Cerebellar nuclear complex (tissue), 1 donor: ENCODE results near the gene MYOG.

Experiments used
- DNase-seq, 2 experiments: peaks; one replicate each; lab custom pipeline; 2025; lab: John Stamatoyannopoulos, UW

MYOG gene

GRCh38 chr1:203085528-203086406, at the start of gene MYOG:
TSS of gene MYOG (minus strand) at chr1:203086012. CDS start at chr1:203085961, 51 bp downstream.
- DNase-seq: no peak

GRCh38 chr1:203133970-203134725, 48.3 kb upstream of the MYOG start:
- DNase-seq: no peak

GRCh38 chr1:203131548-203132200, 45.9 kb upstream of the MYOG start:
- no peak for DNase-seq

GRCh38 chr1:203130358-203130985, 44.7 kb upstream of the MYOG start:
- no peak for DNase-seq

GRCh38 chr1:203129501-203130231, 43.9 kb upstream of the MYOG start:
- peak in 1 of 2 experiments; percentile 11 for DNase-seq

GRCh38 chr1:203128716-203129500, 43.1 kb upstream of the MYOG start:
- DNase-seq: no peak

GRCh38 chr1:203128431-203128715, 42.6 kb upstream of the MYOG start:
- no peak for DNase-seq

GRCh38 chr1:203127666-203128430, 42.0 kb upstream of the MYOG start, which contains the start of gene ADORA1:
TSS of gene ADORA1 (plus strand) at chr1:203127726. CDS start at chr1:203128842, 1,116 bp downstream.
- peak; percentile 50 to 51 for DNase-seq

GRCh38 chr1:203126866-203127665, 41.3 kb upstream of the MYOG start:
- DNase-seq: peak in 1 of 2 experiments; percentile 36

- DNase-seq: peak in 1 of 2 experiments; percentile 28
Observed at GRCh38 chr1:203126151-203126865, 40.5 kb upstream of the MYOG start.

GRCh38 chr1:203124546-203125317, 38.9 kb upstream of the MYOG start:
- no peak for DNase-seq

GRCh38 chr1:203124011-203124410, 38.2 kb upstream of the MYOG start:
- DNase-seq: no peak

- no peak for DNase-seq
Observed at GRCh38 chr1:203122159-203122558, 36.3 kb upstream of the MYOG start.

GRCh38 chr1:203121186-203122015, 35.6 kb upstream of the MYOG start:
- DNase-seq: no peak

GRCh38 chr1:203120325-203121153, 34.7 kb upstream of the MYOG start:
- no peak for DNase-seq
